DMS114 treated with DMSO at 0.1 percent for 48 hours (cell line): ENCODE measurements around the gene NHSL1.

ENCODE experiments used
- DNase-seq: peaks from one replicate; lab custom pipeline; 2025; ENCODE audit not compliant: unreplicated experiment; lab: John Stamatoyannopoulos, UW

Gene NHSL1

DNA sequence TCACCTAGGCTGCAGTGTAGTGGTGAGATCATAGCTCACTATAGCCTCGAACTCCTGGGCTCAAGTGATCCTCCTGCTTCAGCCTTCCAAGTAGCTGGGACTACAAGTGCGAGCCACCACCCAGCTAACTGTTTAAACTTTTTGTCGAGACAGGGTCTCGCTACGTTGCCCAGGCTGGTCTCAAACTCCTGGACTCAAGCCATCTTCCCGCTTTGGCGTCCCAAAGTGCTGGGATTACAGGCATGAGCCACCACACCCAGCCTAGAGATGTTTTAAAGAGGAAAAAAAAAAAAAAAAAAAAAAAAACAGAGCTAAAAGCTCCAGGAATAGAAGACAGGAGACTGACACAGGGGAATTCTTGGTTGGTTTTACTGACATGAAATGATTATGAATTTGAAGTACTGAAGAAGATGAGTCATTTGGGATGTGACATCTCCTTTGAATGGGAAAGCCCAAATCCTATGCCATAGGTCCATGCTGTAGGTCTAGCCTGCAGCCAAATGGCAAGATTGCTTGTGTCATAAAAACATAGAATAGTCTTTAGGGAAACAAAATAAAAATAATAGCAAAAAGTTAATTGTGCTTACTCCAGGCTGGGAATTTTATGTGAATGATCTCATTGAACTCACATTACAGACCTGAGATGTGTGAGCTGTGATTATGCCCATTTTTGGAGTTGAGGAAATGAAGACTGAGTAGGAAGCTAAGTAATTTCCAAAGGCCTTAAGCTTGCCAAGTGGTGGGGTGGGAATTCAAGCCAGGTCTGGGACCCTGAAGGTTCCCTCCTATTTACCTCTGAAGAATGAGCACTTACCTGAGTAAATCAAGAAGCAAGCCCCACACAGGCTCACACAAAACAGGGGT is 24.3 kb upstream of the NHSL1 start:
- DNase-seq, result no peak

DNA sequence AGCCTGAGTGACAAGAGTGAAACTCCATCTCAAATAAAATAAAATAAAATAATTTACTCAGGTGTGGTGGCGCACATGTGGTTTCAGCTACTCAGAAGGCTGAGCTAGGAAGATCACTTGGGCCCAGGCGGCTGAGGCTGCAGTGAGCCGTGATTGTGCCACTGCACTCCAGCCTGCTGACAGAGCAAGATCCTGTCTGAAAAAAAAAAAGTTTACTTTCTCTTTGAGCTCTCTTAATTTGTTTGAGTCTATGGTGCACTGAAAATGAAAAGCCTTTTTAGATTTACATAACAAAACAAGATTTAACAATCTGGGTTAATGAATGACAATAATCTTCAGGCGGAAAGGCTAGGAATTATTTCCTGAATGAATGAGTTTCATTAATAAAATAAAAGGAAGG is 23.3 kb upstream of the NHSL1 start:
- no peak for DNase-seq

DNA sequence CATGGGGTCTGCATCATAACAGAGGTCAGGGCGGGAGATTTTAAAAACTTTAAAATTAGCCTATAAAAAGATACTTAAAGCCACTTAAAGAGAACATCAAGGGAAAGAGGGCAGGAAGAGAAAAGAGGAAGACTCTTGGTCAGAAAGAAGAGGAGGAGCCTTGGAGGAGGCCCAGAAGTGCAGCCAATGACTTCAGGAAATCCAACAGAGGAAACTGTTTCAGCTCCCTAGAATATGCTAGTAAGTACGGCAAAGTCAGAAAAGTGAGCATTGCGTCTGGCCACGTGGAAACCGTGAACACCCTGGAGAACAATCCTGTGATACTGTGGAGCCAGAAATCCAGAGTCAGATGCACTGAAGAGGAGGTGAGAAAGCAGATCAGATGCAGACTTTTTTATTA is 22.5 kb upstream of the NHSL1 start:
- no peak for DNase-seq

DNA sequence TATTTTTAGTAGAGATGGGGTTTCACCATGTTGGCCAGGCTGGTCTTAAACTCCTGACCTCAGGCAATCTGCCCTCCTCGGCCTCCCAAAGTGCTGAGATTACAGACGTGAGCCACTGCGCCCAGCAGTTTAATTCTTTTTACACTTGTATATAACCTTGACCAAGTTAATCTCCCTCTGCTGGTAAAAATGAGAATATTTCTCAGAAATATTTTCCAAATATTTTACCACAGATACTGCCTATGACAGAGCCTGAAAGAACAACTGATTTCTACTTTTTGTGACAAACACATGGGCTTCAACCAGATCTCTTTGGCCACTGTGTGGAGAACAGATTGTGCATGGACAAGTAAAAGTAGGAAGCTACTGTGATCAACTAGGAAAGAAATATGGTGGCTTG is 21.2 kb upstream of the NHSL1 start:
- no peak for DNase-seq

DNA sequence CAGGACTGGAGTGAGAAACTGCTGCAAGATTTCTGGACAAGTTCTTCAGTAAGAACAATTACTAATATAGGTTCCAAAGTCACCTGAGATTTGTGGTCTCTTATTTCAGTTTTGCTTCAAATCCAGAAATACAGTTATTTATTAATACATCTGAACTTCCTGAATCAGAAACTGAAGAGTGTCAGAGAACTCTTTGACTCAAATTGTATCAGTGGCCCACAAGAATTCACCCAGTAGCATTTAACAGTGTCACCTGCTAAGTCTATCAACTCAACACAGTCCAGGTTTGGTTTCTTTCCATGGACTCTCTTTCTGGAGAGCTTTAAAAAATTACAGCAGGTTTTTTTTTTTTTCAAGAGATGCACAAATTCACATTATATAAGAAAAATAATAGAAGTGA is 18.8 kb upstream of the NHSL1 start:
- DNase-seq, result no peak

DNA sequence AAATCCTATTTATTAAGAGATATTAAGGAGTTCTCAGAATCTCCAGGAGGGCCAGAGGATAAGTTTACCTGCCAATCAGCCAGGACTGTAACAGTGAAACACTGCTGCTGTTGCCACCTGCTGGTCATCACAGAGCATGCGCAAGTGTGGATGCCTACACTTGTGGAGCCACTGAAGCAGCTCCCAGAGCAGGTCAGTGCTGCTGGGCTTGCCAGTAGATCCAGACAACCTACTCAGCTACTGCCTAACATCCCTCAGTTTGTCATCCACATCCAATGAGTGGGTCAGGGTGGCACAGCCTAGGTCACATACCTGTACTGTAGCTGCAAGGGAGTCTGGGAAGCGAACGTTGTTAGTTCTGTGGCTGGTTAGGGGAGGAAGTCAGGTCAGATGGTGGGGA is 18.3 kb upstream of the NHSL1 start:
- DNase-seq, result no peak

DNA sequence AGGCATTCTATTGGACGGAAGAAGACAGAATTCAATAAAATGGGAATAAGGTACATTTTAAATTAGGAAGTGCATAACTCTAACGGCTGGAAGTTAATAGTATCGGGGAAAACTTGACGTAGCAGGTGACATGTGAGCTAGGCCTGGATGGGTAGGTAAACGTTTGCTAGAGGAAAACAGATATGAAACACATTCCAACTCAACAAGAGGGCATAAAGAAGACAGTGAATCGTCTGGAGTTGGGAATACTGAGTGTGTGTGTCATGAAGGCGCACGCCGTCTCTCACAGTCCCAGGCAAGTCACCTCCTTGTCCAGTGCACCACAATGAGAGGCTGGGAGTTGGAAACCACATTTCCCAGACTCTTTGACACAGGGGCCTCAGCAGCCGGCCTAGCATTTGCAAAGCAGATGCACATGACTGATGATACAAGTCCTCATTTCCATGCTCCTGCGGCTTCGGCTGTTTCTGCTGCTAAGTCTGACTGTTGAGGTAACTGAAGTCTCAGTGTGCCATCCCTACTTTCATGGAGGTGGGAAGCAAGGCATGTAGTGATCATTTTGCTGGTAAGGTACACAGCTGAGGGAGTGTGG is 16.5 kb upstream of the NHSL1 start:
- no peak for DNase-seq

DNA sequence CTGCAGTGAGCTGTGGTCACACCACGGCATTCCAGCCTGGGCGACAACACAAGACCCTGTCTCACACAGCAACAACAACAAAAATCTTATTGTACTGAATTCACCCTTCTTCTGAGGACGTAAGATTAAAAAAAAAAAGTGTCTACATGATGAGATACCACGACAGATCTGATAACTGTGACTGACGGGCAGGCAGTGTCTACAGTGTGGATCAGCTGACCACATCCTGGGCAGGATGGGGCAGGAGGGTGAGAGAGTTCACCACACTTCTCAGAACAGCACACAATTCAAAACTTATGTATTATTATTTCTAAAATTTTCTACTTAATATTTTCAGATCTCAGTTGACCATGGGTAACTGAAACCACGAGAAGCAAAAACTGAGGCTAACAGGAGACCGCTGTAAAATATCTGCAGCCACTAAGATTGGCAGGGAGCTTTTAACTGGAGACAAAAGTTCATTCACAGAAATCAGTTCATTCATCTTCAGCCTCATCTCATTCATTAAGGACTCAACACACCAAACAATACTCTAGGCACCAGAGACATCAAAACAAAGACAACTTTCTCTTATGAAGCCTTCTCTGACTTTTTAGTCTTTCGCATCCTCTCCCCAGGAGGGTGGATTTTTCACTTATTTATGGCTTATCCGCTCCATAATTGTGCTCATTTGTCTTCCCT is 15.7 kb upstream of the NHSL1 start:
- no peak for DNase-seq

DNA sequence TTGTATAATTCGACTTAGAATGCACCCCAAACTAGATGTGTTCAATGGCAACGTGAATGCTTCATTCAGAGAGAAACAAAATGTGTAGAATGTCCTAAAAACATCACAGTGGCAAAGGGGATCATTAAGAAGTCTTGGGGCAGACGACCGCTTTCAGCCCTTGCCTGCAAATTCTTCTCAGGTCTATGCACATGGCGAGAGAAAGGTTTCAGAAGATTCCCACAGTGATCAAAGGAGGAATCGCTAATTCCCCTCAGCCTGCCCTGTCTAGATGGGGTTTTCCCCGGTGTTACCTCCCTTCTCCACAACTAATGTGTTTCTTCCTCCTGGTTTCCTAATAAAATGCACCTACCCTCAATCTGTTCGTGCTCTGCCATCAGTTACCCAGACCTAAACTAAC is 13.3 kb upstream of the NHSL1 start:
- no peak for DNase-seq

DNA sequence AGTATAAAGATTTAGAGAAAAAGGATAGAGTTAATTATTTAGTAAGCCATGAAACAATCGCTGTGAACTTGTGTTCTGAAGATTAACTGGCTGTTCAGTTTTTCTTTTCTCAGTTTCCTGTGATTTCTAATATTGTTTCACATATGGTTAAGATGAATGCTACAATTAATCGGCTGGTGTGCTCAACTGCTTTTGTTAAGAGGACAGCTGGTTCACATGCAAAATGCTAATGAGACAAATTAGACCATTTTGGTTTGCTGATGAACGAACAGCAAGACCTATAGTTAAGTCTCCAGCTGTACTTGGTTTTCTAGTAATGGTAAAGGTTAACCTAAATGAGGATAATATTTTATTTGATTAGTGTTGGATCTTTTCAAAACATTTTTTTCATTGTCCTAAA is 10.8 kb upstream of the NHSL1 start:
- DNase-seq, result no peak

DNA sequence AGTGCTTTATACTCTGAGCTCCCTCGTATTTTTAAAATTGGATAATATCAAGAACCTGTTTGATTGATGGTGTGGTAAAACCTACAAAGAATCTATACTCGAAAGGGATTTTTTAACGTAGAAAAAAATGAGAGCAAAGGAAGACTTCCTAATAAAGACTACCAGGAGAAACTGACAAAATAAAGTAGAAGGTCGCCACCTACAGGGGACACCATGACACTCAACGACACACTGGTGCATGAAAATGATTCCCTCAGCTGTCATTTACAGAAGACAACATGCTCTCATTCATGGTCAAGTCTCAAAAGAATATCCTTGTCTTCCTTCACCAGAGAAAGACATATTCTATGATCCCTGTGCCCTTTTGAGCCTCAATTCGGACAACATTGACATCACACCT is 10.1 kb upstream of the NHSL1 start:
- DNase-seq, result no peak

DNA sequence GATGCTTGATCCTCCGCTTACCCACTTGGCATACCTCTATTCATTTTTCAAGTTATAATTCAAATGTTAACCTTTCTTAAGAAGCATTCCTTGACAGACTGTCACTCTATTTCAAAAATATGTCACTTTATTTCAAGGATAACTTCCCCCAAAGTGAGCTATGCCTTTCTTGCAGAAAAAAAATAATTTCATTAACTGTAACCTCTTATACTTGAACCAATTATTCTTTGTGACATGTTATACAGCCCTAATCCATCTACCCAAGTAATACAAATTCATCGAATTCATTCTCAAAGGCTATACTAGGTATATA is 9.3 kb upstream of the NHSL1 start:
- no peak for DNase-seq

DNA sequence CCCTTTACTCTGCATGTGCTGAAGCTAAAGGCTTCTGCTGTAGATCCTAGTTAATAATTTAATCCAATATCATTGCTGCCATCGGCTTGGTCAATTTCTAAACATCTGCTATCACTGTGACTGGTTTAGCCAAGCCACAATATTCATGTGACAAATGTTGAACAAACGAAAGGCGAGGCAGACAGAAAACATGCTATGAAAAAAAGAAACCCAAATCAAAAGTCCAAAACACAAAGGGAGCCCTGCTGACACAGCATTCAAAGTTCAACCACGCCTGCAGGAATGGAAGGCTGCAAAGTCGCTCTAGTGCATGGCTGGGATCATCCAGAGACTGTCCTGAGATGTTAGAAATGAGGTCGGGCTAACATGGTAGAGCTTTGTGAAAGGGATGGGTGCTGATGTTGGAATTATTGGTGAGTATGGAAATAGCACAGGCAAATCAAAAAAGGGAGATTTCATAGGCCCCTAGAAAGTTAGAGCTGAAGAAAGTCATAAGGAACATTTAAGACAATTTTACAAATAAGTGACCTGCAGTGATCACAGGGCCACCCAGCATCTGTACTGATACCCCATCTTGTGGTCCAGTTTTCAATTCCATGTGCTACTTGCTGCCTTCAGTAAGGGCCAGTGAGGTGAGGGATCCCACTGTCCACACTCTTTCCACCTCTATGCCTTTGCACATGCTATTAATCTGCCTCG is 8.8 kb upstream of the NHSL1 start:
- DNase-seq, result no peak

DNA sequence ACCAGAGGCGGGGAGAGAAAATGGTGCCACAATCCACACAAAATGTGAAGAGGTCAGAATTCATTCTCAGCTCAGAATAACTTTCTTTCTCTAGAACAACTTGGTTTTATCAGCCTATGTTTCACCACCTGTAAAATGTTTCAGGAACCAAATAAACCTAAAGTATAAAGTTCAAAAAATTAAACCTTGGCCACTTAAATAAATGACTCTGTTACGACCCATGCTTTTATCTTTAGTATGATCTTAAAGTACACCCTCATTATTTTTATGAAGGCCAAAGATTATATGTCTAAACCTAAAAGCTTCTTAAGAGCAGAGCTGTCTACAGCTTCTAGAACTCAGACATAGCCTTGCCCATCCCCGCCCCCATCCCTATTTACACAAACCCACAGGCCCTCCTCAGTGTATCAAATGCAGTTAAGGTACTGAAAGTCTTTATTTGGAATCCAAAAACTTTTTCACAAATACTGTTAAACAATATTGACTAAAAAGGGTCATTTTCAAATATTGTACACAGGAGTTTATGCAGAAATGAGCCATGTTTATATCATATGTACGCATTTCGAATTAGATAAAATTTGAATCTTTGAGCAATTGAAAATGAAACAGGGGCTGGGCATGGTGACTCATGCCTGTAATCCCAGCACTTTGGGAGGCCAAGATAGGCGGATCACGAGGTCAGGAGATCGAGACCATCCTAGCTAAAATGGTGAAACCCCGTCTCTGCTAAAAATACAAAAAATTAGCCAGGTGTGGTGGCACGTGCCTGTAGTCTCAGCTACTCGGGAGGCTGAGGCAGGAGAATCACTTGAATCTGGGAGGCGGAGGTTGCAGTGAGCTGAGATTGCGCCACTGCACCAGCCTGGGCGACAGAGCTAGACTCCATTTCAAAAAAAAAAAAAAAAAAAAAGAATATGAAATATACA is 5.7 kb upstream of the NHSL1 start:
- DNase-seq, result no peak

DNA sequence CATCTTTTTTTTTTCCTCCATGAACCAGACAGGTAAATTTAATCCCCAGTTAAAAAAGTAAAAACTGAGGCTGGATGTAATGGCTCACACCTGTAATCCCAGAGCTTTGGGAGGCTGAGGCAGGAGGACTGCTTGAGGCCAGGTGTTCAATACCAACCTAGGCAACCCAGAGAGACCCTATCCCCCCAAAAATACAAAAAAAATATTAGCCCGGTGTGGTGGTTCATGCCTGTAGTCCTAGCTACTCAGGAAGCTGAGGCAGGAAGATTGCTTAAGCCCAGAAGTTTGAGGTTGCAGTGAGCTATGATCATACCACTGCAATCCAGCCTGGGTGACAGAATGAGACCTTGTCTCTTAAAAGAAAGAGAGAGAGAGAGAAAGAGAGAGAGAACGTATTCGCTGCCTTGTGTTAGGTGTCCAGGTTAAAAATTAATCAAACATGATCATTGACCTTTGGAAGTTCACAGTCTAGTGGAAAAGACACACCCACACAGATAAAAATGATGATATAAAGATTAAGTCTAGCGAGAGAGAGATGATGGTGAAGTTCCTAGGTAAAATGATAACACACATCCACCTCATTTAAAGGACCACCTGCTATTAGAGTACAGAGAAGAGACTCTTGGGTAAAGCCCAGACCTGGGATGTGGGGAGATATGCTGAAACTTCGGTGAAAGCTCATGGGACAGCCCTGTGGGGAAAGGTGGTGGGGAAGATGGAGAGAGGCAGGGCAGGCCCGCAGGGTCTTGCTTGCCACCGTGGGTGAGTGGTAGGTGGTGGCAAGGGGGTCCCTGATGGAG is 4.8 kb upstream of the NHSL1 start:
- no peak for DNase-seq

DNA sequence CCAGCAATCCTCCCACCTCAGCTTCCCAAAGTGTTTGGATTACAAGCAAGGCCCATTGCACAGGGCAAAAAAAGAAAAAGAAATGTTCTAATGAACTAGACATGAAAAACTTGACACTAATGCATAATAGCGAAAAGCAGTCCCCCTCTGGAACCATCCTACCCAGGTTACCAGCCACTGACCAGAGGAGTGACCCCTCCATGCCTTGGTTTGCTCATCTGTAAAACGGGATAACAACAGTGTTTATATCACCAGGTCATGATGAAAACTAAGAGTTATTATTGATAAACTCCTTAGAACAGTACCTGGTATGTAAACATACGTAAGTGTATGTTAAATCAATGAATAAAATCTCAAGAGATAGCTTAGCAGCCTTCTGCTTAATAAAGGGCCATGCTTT is 3.3 kb upstream of the NHSL1 start:
- DNase-seq, result no peak

DNA sequence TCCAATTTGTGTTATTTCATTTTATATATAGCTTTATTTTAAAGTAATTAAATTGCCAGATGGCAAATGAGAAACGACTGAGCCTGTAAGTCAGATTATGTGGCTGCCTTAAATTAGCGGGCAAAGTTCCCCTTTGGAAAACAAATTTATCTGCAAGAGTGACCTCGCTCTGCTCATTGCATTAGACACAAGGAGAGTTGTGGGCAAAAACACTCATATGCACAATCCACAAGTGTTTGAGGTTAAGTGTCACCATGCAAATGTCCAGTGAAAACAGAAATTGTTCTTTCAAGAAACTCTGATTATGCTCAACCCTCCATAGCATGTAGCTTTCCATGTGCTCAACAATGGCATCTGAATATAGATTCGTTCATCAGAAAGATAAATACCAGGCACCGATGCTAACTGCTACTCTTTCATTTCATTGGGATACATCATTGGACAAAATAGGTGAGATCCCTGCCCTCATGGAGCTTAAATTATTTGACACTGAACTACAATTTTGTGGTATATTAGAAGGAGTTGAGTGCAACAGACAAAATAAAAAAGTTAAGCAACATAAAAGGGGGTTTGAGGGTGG is 1.7 kb upstream of the NHSL1 start:
- no peak for DNase-seq

DNA sequence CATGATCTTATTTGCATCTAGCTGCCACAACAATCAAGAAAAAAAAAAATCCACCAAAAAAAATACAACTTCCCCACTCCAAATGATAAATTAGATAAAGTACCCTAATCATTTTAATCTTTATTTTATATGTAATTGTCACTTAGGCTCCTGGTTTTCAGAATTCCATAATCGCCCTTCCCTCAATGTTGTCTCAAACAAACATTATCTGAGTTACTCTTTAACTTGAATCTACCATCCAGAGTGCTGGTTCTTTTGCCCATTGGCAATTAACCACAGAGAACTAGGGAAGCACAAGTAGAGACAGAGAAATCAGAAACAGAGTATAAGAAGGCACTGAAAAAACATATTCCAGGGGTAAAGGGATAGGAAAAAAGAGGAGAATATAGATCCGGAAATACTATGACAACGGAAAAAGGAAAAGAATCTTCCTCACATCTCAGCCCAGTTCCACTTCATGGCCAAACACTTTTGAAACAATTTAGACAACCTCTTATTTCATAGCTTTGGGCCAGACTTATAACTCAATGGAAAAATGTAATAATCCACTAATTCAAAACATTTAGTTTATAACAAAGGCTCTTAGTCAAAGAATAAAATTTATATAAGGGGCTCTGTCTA is 861 bp upstream of the NHSL1 start:
- no peak for DNase-seq

DNA sequence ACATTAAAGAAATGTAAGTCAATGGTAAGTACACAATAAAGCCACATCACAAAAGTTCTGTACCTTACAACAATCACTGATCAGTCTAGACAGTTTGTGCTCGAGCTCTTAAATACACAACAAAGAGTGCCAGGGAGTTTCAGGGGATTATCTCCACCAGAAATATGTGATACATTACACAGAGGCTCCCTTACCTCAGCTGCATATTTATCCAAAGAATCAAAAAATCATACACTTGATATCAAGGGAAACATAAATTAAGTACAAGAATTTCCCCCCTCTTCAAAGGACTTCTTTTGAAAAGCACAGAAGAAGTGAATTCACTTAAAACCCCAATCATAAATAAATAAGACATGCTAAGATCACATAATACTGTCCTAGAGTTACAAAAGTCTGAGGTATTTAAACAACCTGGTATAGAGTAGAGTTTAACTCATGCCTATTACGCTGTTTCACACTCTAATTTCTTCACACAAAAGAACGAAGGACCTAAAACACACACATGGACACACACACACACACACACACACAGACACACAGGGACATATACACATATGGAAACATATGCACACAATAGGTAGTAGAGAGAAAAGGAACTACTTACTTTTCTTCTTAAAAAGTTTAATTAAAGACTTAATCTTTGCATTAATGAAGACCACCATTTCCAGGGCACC is 528 bp downstream of the NHSL1 start:
- no peak for DNase-seq
